Measurements from ENCODE around the gene NKD2. TPM values are rescaled to one million over a fixed set of nuclear protein-coding genes. Genes with fewer than 3 reads are reported as not detected.

NKD2 gene
- total and polyA plus RNA-seq, 3 donors from 2014 or later, result 16.5 to 42.1 (median 31.6) TPM

DNA sequence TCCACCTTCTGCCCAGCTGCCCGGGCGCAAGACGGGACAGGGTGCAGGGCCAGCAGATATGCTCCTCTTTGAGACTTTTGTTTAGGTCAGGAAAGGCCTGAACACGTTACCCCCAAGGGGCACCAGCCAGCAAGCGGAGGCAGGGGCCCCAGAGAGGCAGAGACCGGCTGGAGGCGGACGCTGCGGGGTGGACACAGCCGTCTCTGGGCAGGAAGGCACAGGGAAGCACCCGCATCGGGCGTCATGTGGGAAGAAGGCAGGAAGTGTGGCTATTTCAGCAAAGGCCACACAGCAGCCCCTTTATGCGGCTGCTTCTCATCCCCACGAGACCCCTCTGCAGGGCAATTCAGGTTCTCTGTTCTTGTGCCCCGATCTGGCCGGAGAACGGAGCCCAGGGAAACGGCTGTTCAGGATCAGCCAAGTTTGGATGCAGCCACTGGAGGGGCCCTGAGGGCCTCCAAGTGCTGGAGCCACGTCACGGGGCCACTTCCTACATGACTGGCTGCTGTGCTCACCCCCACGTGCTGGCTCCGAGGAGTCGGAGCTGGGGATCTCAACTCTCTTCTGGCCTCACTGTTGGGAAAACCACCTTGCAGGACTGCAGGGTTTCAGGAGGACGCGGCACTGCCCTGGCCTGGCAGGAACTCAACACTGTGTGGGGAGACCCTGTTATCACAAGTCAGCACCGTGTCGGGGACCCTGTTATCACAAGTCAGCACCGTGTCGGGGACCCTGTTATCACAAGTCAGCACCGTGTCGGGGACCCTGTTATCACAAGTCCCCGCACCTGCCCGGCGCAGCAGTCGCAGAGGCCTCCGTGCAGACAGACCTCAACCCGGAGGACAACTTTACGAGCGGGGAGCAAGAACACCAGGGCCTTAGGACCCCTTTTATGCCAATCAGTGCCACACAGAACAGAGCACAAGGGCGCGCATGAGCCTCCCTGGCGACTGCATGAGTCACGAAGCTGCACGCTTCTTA, 58.8 kb downstream of the NKD2 start:
- no peaks in the 10 kb centered on the region for H3K36me3 ChIP-seq (ENCODE audit: low read depth, missing control alignments)
- H3K27me3 ChIP-seq, result no peaks in the 10 kb centered on the region
- WGBS, 2 donors, result 86 to 87% methylated on average over 23 to 45 of the region's 45 CpGs
- H3K4me3 ChIP-seq, result no peak overlapping the region
- no peaks in the 10 kb centered on the region for H3K9me3 ChIP-seq
- DNase-seq, result no peak
- intact Hi-C loops (cut with DNase I; ENCODE audit: low total_unique reads), result no loop called here
- H3K27ac ChIP-seq, result no peak overlapping the region
- TF ChIP-seq POLR2A (IDR thresholded peaks at IDR 0.05) (no peak), CTCF (IDR thresholded peaks at IDR 0.05) (no peak)
- H3K4me1 ChIP-seq, result no peaks in the 10 kb centered on the region

GRCh38 chr5:1068204-1068894, 59.7 kb downstream of the NKD2 start:
- 89 to 92% methylated on average over 32 of the region's 34 CpGs for WGBS, 2 donors
- TF ChIP-seq POLR2A (IDR thresholded peaks at IDR 0.05), result no peak
- no peak for TF ChIP-seq CTCF (IDR thresholded peaks at IDR 0.05)
- H3K27ac ChIP-seq, result no peak overlapping the region
- H3K36me3 ChIP-seq (ENCODE audit: low read depth, missing control alignments), result no peaks in the 10 kb centered on the region
- no peak for DNase-seq
- no peak overlapping the region for H3K4me3 ChIP-seq
- no peaks in the 10 kb centered on the region for H3K9me3 ChIP-seq
- no peaks in the 10 kb centered on the region for H3K27me3 ChIP-seq
- intact Hi-C loops (cut with DNase I; ENCODE audit: low total_unique reads), result no loop called here
- no peaks in the 10 kb centered on the region for H3K4me1 ChIP-seq

GRCh38 chr5:1068895-1069719, 60.5 kb downstream of the NKD2 start:
- H3K36me3 ChIP-seq (ENCODE audit: low read depth, missing control alignments), result no peaks in the 10 kb centered on the region

GRCh38 chr5:1069720-1070088, 61.1 kb downstream of the NKD2 start:
- intact Hi-C loops (cut with DNase I; ENCODE audit: low total_unique reads), result no loop called here
- H3K27me3 ChIP-seq, result no peaks in the 10 kb centered on the region
- no peak overlapping the region for H3K27ac ChIP-seq
- no peaks in the 10 kb centered on the region for H3K9me3 ChIP-seq
- no peaks in the 10 kb centered on the region for H3K36me3 ChIP-seq (ENCODE audit: low read depth, missing control alignments)
- DNase-seq, result no peak
- H3K4me1 ChIP-seq, result no peaks in the 10 kb centered on the region
- TF ChIP-seq POLR2A (IDR thresholded peaks at IDR 0.05) (no peak), CTCF (IDR thresholded peaks at IDR 0.05) (no peak)
- H3K4me3 ChIP-seq, result no peak overlapping the region
- 89 to 94% methylated on average over 5 to 13 of the region's 15 CpGs for WGBS, 2 donors

More at GRCh38 chr5:1068895-1069719, 60.5 kb downstream of the NKD2 start:
- no peak for TF ChIP-seq POLR2A (IDR thresholded peaks at IDR 0.05)
- no peak for TF ChIP-seq CTCF (IDR thresholded peaks at IDR 0.05)
- no peak for DNase-seq
- Histone ChIP-seq H3K27ac (no peak overlapping the region), H3K27me3 (no peaks in the 10 kb centered on the region), H3K4me3 (no peak overlapping the region), H3K4me1 (no peaks in the 10 kb centered on the region), H3K9me3 (no peaks in the 10 kb centered on the region)
- intact Hi-C loops (cut with DNase I; ENCODE audit: low total_unique reads), result no loop called here
- WGBS, 2 donors, result 85 to 92% methylated on average over 17 to 33 of the region's 33 CpGs

Measured in testis (tissue), 3 donors.